Peyer's patch (tissue), 4 donors: Measurements from ENCODE around the gene MGA.

Source experiments
- CTCF ChIP-seq, 6 experiments: fragments of 450-650 bp in 4 of 6; fragments of 200-600 bp in 2 of 6; sonication (generic) in 1 of 6; IDR thresholded peaks; one replicate each; pipeline ENCODE4 v1.5.1; 2017 to 2019; ENCODE audit warnings: antibody characterized with exemption in 6 of 6, mild to moderate bottlenecking in 3 of 6, moderate library complexity in 1 of 6
- POLR2A ChIP-seq, 2 donors: fragments of 450-650 bp; IDR thresholded peaks; one replicate each; pipeline ENCODE4 v1.5.1; 2017; ENCODE audit warnings: antibody characterized with exemption in 2 of 2, mild to moderate bottlenecking in 2 of 2, moderate library complexity in 2 of 2

GRCh38 chr15:41692049-41692448, 31.8 kb downstream of the MGA start:
- no peak for TF ChIP-seq CTCF (IDR thresholded peaks at IDR 0.05)
- no peak for TF ChIP-seq POLR2A (IDR thresholded peaks at IDR 0.05)
